Thyroid gland (tissue), 4 donors: ENCODE data around the gene STKLD1.

Source experiments
- CTCF ChIP-seq, 6 experiments: fragments of 200-600 bp in 3 of 6; fragments of 450-650 bp in 3 of 6; sonication (generic) in 3 of 6; IDR thresholded peaks; one replicate each; pipeline ENCODE4 v1.5.1; 2016 to 2019; ENCODE audit warnings: antibody characterized with exemption in 6 of 6, mild to moderate bottlenecking in 2 of 6, inconsistent platforms in 1 of 6, moderate library complexity in 1 of 6
- POLR2A ChIP-seq, 2 donors: fragments of 450-650 bp; IDR thresholded peaks; one replicate each; pipeline ENCODE4 v1.6.1; 2017; ENCODE audit warnings: antibody characterized with exemption in 2 of 2, mild to moderate bottlenecking in 2 of 2, moderate library complexity in 1 of 2

- TF ChIP-seq CTCF (IDR thresholded peaks at IDR 0.05), result no peak
- no peak for TF ChIP-seq POLR2A (IDR thresholded peaks at IDR 0.05)
Observed at GRCh38 chr9:133402689-133403088, 26.5 kb downstream of the STKLD1 start.
